DOHH2 (cell line): ENCODE measurements around the gene GLS.
"Not testable (repeated sequence)": the region's sequence is repeated elsewhere in the genome, so short reads cannot be mapped to it uniquely, and the experiment has no call there.

Experiments used
- H3F3A ChIP-seq: fragments of 200-600 bp; sonication (generic), shearing (Covaris generic); 2 replicates; pipeline ENCODE4 v1.6.0; 2016; ENCODE audit warnings: antibody characterized with exemption, mild to moderate bottlenecking; ENCODE audit not compliant: control insufficient read depth, insufficient read depth
- H3K27ac ChIP-seq: fragments of 200-600 bp; sonication (generic); 2 replicates; pipeline ENCODE4 v1.5.1; 2014; ENCODE audit warnings: low read depth, mild to moderate bottlenecking, low read length, moderate library complexity
- H3K27me3 ChIP-seq: fragments of 200-600 bp; sonication (generic); 2 replicates; pipeline ENCODE4 v1.6.1; 2014; ENCODE audit warnings: mild to moderate bottlenecking, low read length, mixed read lengths; ENCODE audit not compliant: control insufficient read depth
- H3K36me3 ChIP-seq: fragments of 200-600 bp; sonication (generic); 2 replicates; pipeline ENCODE4 v1.6.1; 2014; ENCODE audit warnings: mild to moderate bottlenecking, low read length, moderate library complexity, mixed read lengths; ENCODE audit not compliant: control insufficient read depth
- H3K4me1 ChIP-seq: fragments of 200-600 bp; sonication (generic); 2 replicates; pipeline ENCODE4 v1.6.1; 2014; ENCODE audit warnings: mild to moderate bottlenecking, low read length, mixed read lengths; ENCODE audit not compliant: control insufficient read depth
- H3K4me2 ChIP-seq: fragments of 200-600 bp; sonication (generic); 2 replicates; pipeline ENCODE4 v1.6.0; 2014; ENCODE audit warnings: mild to moderate bottlenecking, low read length, moderate library complexity
- H3K4me3 ChIP-seq: fragments of 200-600 bp; sonication (generic); 2 replicates; pipeline ENCODE4 v1.5.1; 2014; ENCODE audit warnings: mild to moderate bottlenecking, low read length, mixed read lengths
- H3K79me2 ChIP-seq: fragments of 200-600 bp; sonication (generic); 2 replicates; pipeline ENCODE4 v1.6.1; 2014; ENCODE audit warnings: mild to moderate bottlenecking, low read length, mixed read lengths; ENCODE audit not compliant: control insufficient read depth
- H3K9me2 ChIP-seq: fragments of 200-600 bp; sonication (generic); replicated peaks from 2 replicates; pipeline ENCODE4 v1.6.1; 2014; ENCODE audit warnings: mild to moderate bottlenecking, low read length, mixed read lengths; ENCODE audit not compliant: control insufficient read depth
- H3K9me3 ChIP-seq: fragments of 200-600 bp; sonication (generic); 2 replicates; pipeline ENCODE4 v1.6.1; 2014; ENCODE audit warnings: antibody characterized with exemption, low read length, mixed read lengths; ENCODE audit not compliant: control insufficient read depth, insufficient read depth
- H4K20me1 ChIP-seq: fragments of 200-600 bp; sonication (generic); 2 replicates; pipeline ENCODE4 v1.6.0; 2014; ENCODE audit warnings: low read depth, mild to moderate bottlenecking, antibody characterized with exemption, low read length, moderate library complexity; ENCODE audit not compliant: control insufficient read depth, insufficient read depth
- EZH2phosphoT487 ChIP-seq: fragments of 200-600 bp; sonication (generic); IDR thresholded peaks from 2 replicates; pipeline ENCODE4 v1.6.1; 2017; ENCODE audit warnings: borderline replicate concordance, mild to moderate bottlenecking, antibody characterized with exemption, low read length, moderate library complexity, mixed read lengths
- TF ChIP-seq, protein P1 (sequence below): fragments of 200-600 bp; sonication (generic); IDR thresholded peaks from one replicate; pipeline ENCODE4 v1.5.1; 2014; ENCODE audit warnings: antibody characterized with exemption, mild to moderate bottlenecking, low read depth, low read length; ENCODE audit not compliant: poor library complexity, severe bottlenecking

GLS gene

DNA sequence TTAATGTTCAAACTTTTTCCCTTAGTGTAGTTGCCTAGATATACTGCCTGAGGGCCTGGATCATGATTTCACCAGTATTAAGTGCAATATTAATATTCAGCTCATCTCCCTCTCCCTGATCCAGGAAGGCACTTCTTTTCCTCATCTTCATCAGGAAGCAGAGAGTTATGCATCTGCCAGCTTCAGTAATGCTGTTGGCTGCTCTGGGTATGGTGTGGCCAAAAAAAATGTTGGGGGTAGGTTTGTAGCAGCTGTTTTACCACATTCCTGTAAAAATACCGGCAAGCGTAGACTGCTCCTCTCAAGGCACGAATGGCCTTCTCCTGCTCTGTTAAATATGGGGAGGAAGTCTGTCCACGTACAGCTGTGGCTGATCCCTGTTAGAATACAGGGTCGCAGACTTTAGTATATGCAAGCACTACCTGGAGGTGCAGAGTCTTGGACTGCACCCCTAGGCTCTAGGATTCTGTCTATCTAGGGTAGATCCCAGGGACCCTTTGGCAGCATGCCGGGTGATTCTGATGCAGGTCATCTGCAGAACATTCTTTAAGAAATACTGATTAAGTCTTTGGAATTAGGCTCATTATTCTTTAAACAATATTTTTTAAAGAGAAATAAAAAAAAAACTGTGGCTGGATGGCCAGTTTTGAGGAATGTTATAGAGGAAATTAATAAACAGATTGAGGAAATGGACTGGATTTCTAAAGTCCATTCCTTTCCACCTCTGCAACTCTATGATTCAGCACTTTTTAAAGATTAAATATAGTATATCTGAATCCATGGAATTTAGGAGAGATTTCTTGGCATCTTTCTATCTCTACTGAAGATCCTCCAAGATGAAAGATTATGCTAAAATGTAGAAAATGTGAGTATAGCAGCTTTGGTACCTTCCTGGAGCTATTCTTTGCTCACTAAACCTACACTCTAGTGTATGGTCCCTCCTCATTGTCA, 21.0 kb upstream of the GLS start:
- H4K20me1 ChIP-seq, result no peaks in the 10 kb centered on the region
- no peaks in the 10 kb centered on the region for H3K79me2 ChIP-seq
- H3K4me3 ChIP-seq, result no peak overlapping the region
- H3K27ac ChIP-seq, result no peak overlapping the region
- H3F3A ChIP-seq, result no peaks in the 10 kb centered on the region
- no peak overlapping the region for H3K4me2 ChIP-seq
- H3K36me3 ChIP-seq, result no peaks in the 10 kb centered on the region
- H3K9me2 ChIP-seq, result no peaks in the 10 kb centered on the region
- TF ChIP-seq, protein P1, sequence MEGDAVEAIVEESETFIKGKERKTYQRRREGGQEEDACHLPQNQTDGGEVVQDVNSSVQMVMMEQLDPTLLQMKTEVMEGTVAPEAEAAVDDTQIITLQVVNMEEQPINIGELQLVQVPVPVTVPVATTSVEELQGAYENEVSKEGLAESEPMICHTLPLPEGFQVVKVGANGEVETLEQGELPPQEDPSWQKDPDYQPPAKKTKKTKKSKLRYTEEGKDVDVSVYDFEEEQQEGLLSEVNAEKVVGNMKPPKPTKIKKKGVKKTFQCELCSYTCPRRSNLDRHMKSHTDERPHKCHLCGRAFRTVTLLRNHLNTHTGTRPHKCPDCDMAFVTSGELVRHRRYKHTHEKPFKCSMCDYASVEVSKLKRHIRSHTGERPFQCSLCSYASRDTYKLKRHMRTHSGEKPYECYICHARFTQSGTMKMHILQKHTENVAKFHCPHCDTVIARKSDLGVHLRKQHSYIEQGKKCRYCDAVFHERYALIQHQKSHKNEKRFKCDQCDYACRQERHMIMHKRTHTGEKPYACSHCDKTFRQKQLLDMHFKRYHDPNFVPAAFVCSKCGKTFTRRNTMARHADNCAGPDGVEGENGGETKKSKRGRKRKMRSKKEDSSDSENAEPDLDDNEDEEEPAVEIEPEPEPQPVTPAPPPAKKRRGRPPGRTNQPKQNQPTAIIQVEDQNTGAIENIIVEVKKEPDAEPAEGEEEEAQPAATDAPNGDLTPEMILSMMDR, result no peak
- TF ChIP-seq EZH2phosphoT487, result no peak
- no peaks in the 10 kb centered on the region for H3K9me3 ChIP-seq
- H3K27me3 ChIP-seq, result no peaks in the 10 kb centered on the region
- H3K4me1 ChIP-seq, result no peaks in the 10 kb centered on the region

DNA sequence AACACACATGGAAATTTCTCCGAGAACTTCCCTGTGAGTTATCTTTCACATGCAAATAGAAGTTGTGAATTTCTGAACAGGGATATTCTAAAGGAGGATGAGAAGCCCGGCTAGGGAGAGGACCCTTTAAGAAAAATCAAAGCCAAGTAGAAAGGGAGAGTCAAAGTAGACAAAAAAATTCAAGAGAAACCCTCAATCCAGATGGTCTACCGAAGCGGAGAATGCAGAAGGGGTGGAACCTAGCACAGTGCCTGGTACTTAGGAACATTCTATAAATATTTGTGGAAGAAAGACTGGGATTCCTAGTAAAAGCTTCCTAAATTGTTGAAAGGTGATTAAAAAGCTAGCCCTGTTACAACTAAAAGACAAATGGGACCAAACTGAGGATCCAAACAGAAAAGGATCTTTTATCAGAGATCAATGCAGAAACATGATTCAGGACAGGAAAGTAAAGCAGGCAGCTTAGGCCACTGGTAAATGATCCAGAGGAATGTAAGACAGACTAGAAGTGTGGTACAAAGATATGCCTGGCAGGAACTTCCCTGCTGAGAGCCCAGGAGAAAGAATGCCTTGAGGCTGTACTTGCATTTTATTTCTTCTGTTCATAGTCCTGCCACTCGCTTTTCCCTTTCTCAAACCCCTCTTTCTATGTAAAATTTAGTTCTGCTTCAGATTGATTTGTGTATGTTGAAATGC, 19.5 kb upstream of the GLS start:
- no peaks in the 10 kb centered on the region for H3K27me3 ChIP-seq
- no peaks in the 10 kb centered on the region for H4K20me1 ChIP-seq
- no peaks in the 10 kb centered on the region for H3K36me3 ChIP-seq
- H3K9me3 ChIP-seq, result no peaks in the 10 kb centered on the region
- H3K9me2 ChIP-seq, result no peaks in the 10 kb centered on the region
- no peaks in the 10 kb centered on the region for H3K4me1 ChIP-seq
- H3K4me2 ChIP-seq, result no peak overlapping the region
- H3K79me2 ChIP-seq, result no peaks in the 10 kb centered on the region
- TF ChIP-seq, protein P1, result no peak
- no peak for TF ChIP-seq EZH2phosphoT487
- H3K27ac ChIP-seq, result no peak overlapping the region
- H3F3A ChIP-seq, result no peaks in the 10 kb centered on the region
- H3K4me3 ChIP-seq, result no peak overlapping the region

DNA sequence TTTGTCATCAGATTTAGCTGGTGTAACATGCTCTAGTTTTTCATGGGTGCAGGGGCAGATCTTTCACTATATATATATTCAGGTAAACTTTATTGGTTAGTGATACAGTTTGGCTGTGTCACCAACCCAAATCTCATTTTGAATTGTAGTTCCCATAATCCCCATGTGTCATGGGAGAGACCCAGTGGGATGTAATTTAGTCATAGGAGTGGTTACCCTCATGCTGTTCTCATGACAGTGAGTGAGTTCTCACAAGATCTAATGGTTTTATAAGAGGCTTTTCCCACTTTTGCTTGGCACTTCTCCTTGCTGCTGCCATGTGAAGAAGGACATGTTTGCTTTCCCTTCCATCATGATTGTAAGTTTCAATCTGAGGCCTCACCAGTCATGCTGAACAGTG, 18.5 kb upstream of the GLS start:
- H3K4me1 ChIP-seq, result not testable (repeated sequence)

DNA sequence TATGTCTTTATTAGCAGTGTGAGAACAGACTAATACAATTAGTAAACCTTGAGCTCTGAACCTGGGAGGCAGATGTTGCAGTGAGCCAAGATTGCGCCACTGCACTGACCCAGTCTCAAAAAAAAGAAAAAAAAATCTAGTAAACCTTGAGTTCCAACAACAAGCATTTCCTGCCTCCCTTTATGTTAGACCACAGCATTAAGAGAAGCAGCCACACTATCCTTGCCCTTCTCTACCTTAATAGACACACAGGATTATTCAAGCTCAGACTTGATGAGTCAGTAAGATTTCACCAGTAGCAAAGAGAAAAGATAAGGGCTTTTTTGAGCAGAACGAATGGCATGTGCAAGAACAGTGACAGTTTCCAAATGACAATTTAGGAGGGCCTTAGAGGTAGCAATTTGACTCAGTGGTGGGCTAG, 18.0 kb upstream of the GLS start:
- no peaks in the 10 kb centered on the region for H3K27me3 ChIP-seq
- no peaks in the 10 kb centered on the region for H3K36me3 ChIP-seq
- H3K9me3 ChIP-seq, result no peaks in the 10 kb centered on the region
- no peaks in the 10 kb centered on the region for H3K4me1 ChIP-seq
- H3K4me2 ChIP-seq, result no peak overlapping the region
- no peak overlapping the region for H3K27ac ChIP-seq
- no peaks in the 10 kb centered on the region for H3F3A ChIP-seq
- H4K20me1 ChIP-seq, result no peaks in the 10 kb centered on the region
- no peak overlapping the region for H3K4me3 ChIP-seq
- TF ChIP-seq, protein P1, result no peak
- no peak for TF ChIP-seq EZH2phosphoT487
- H3K9me2 ChIP-seq, result no peaks in the 10 kb centered on the region
- H3K79me2 ChIP-seq, result no peaks in the 10 kb centered on the region

More for the DNA sequence above, 18.5 kb upstream of the GLS start:
- not testable (repeated sequence) for H4K20me1 ChIP-seq, H3K4me3 ChIP-seq, H3K4me2 ChIP-seq, H3K79me2 ChIP-seq, H3F3A ChIP-seq, H3K9me3 ChIP-seq, H3K27ac ChIP-seq, H3K27me3 ChIP-seq, H3K9me2 ChIP-seq, H3K36me3 ChIP-seq
